Heart right ventricle (tissue), 16 donors: ENCODE measurements around the gene BBC3. TPM values are rescaled to one million over a fixed set of nuclear protein-coding genes. Genes with fewer than 3 reads are reported as not detected.
A peak's percentile ranks its signal among the peaks of the same experiment; 100 is the strongest.

Experiments used
- ATAC-seq, 8 donors: fragments of 200-7000 bp; cut with Tn5 transposase; one replicate each; pipeline ENCODE4 v1.9.1; 2020; ENCODE audit warnings: mild to moderate bottlenecking in 8 of 8, moderate library complexity in 8 of 8, moderate number of reproducible peaks in 1 of 8
- DNase-seq, 2 donors: peaks; one replicate each; pipeline ENCODE4 v3.0.0-alpha.2; 2020
- H3K27ac ChIP-seq, 10 donors: fragments of 200-600 bp; sonication (generic) in 2 of 10; one replicate each; pipeline versions ENCODE4 v1.5.0 to v1.8.0; 2020 to 2022; ENCODE audit warnings: mild to moderate bottlenecking in 3 of 10
- H3K27me3 ChIP-seq, 7 donors: fragments of 200-600 bp; one replicate each; pipeline ENCODE4 v1.8.0; 2021 to 2022; ENCODE audit warnings: mild to moderate bottlenecking in 2 of 7
- H3K36me3 ChIP-seq, 9 donors: fragments of 200-600 bp; sonication (generic) in 1 of 9; one replicate each; pipeline versions ENCODE4 v1.5.0 to v1.8.0; 2020 to 2022; ENCODE audit warnings: mild to moderate bottlenecking in 2 of 9
- H3K4me1 ChIP-seq, 9 donors: fragments of 200-600 bp; sonication (generic) in 1 of 9; one replicate each; pipeline versions ENCODE4 v1.5.0 to v1.8.0; 2020 to 2022; ENCODE audit warnings: mild to moderate bottlenecking in 4 of 9
- H3K4me3 ChIP-seq, 10 donors: fragments of 200-600 bp; sonication (generic) in 2 of 10; one replicate each; pipeline versions ENCODE4 v1.5.0 to v1.8.0; 2020 to 2022; ENCODE audit warnings: mild to moderate bottlenecking in 7 of 10, moderate library complexity in 2 of 10
- H3K9me3 ChIP-seq, 11 donors: fragments of 200-600 bp in 10 of 11; sonication (generic) in 2 of 11; one replicate each; pipeline versions ENCODE4 v1.5.0 to v1.8.0; 2013 to 2022; ENCODE audit warnings: mild to moderate bottlenecking in 2 of 11, control low read depth in 1 of 11, moderate library complexity in 1 of 11
- WGBS, 2 donors: extraction: QIAGEN DNeasy Blood & Tissue Kit; methylation state at CpG; one replicate each; pipeline ENCODE4 v1.1.7; 2013; ENCODE audit warnings: inconsistent platforms in 1 of 2; 5-methylcytosine and 5-hydroxymethylcytosine counted together
- intact Hi-C, 10 donors: fragments of 100-400 bp; cut with DNase I; formaldehyde crosslinking; loops; one replicate each; pipeline versions ENCODE4 v1.11.1 to v1.14.2; 2022
- polyA plus RNA-seq, 2 donors: library from polyadenylated mRNA; stranded (reverse); fragments of 200-250 nt; gene quantifications; one replicate each; pipeline ENCODE4 v1.2.3, GENCODE V29; 2013
- total RNA-seq, 10 donors: library from RNA; stranded (reverse); fragmentation: NEBNext Ultra II Directional in 3 of 10; extraction: Animal tissue kit (Norgen Biotek cat#: 25700) in 3 of 10; gene quantifications; one replicate each; pipeline versions ENCODE4 v1.2.1 to v1.2.4, GENCODE V29; 2021 to 2023
- TF ChIP-seq, protein P1 (sequence below), 9 donors: fragments of 200-600 bp; sonication (generic) in 2 of 9; IDR thresholded peaks; one replicate each; pipeline versions ENCODE4 v1.5.0 to v1.8.0; 2021 to 2022; ENCODE audit warnings: antibody characterized with exemption in 9 of 9, mild to moderate bottlenecking in 5 of 9, moderate library complexity in 1 of 9
- donor health status: Arrhythmogenic right ventricular cardiomyopathy.
- donor health status: ischemic (EF 13 %, LVEDD 7.1; RV severe dilation, severe dysfunction).
- donor health status: healthy with polysubstance abuse.
- donor health status: DM: no; HTN: yes; CAD: no.
- donor health status: DM: no; HTN: no; CAD: no.
- donor health status: ischemic (EF 25% LVEDD 6.9; RV normal size, moderate dysfunction).
- donor health status: ischemic (EF 25% LVEDD 5.7; RV mildly dilated, moderate dysfunction).
- donor health status: healthy.
- donor health status: DM: yes; HTN: yes; CAD: no.
- donor health status: Ischemic cardiomyopathy.
- donor health status: ischemic (EF 35%, LVEDD 5.7; RV mildly dilated, moderate dysfunction).
- donor health status: nonischemic (EF 11% LVEDD 7.7; RV severe dilation, severe dysfunction).
- donor health status: DM: yes; HTN: yes; CAD: no.
- donor health status: PGD.
- donor health status: ischemic (EF 29% LVEDD 5.4; RV normal size, mild dysfunction).
- donor health status: nonischemic (EF 23%, LVEDD 6.1; RV moderate dilation, normal function).

BBC3 gene
- total and polyA plus RNA-seq, 12 donors, result 2.4 to 6.0 (median 3.6) TPM

DNA sequence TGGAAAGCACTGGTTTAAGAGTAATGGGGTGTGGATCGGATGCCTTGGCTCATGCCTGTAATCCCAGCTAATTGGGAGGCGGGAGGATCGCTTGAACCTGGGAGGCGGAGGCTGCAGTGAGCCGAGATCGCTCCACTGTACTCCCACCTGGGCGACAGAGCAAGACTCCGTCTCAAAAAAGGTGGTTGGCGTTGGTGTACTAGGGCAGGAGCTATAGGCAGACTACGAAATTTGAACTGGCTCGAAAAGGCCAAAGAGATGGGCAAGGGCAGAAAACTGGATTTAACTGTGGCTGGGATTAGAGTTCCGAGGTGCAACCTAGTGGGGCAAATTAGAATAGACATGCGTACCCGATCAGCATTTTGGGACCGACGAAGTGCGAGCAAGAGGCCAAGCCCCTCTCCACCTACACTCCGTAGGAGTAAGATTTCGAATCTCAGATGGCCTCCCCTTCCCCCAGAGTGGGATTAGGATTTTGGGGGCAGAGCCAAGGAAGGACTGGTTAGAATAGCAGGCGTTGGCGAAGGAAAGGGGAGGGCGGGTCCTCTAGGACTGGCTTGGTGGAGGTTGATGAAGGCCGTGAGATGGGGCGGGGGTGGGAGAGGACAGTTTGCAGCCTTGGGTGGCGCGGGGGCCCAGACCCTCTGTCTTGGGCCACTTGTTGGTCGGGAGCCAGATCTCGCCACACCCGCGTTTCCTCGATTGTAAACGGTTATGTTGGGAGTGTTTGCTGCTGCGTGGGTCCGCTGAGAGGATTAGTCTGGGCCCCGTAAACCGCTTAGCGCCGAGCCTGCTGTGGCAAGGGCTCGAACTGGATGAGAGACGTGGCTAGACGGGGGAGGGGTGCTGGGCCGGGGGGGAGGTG is 41.7 kb upstream of the BBC3 start:
- H3K27ac ChIP-seq, result peak overlapping the region; percentile 81 to 99 (median 98)
- ATAC-seq (no peak), DNase-seq (peak in 1 of 2 donors; percentile 55)

DNA sequence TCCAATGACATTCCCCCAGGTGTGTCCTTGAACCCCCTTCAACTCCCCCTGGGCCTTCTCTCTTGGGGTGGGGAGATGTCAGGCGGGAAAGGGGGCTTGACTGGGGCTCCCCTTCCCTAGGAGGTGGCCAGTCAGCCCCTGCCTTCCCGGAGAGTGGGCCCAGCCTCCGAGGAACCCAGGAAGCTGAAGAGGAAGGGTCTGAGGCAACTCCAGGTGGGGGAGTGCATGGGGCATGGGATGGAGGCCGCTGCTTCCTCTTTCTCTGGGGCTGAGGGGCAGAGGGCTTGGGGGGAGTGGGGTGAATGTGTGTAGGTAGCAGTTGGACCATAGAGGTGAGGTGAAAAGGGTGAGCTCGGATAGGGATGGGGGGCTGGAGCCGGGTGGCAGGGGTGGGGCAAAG is 41.0 kb upstream of the BBC3 start:
- intact Hi-C loops, result no loop called here
- TF ChIP-seq, protein P1, sequence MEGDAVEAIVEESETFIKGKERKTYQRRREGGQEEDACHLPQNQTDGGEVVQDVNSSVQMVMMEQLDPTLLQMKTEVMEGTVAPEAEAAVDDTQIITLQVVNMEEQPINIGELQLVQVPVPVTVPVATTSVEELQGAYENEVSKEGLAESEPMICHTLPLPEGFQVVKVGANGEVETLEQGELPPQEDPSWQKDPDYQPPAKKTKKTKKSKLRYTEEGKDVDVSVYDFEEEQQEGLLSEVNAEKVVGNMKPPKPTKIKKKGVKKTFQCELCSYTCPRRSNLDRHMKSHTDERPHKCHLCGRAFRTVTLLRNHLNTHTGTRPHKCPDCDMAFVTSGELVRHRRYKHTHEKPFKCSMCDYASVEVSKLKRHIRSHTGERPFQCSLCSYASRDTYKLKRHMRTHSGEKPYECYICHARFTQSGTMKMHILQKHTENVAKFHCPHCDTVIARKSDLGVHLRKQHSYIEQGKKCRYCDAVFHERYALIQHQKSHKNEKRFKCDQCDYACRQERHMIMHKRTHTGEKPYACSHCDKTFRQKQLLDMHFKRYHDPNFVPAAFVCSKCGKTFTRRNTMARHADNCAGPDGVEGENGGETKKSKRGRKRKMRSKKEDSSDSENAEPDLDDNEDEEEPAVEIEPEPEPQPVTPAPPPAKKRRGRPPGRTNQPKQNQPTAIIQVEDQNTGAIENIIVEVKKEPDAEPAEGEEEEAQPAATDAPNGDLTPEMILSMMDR (IDR thresholded peaks at IDR 0.05), result no peak
- Histone ChIP-seq H3K27me3 (no peaks in the 10 kb centered on the region), H3K36me3 (peaks cover 0 to 54% (median 25%) of the 10 kb centered on the region in 9 donors), H3K4me1 (peaks cover 11 to 39% (median 32%) of the 10 kb centered on the region in 9 donors), H3K9me3 (no peaks in the 10 kb centered on the region), H3K4me3 (no peak overlapping the region), H3K27ac (peak overlapping the region in 2 of 10 donors; percentile 98 to 99)
- ATAC-seq (no peak), DNase-seq (no peak)
- 84% methylated on average over 6 of the region's 6 CpGs for WGBS, 2 donors

More for the DNA sequence above, 41.7 kb upstream of the BBC3 start:
- no peaks in the 10 kb centered on the region for H3K9me3 ChIP-seq
- TF ChIP-seq, protein P1 (IDR thresholded peaks at IDR 0.05), result no peak
- H3K4me1 ChIP-seq, result peaks cover 11 to 47% (median 39%) of the 10 kb centered on the region in 9 donors
- intact Hi-C loops, result loop anchor here in 4 of 10 donors (1.0 kb wide), 1 partner anchor 15 kb away; no protein-coding TSS in a partner anchor
- peak overlapping the region; percentile 57 to 84 (median 72) for H3K4me3 ChIP-seq
- H3K27me3 ChIP-seq, result no peaks in the 10 kb centered on the region
- 42 to 45% methylated on average over 42 of the region's 42 CpGs for WGBS, 2 donors
- H3K36me3 ChIP-seq, result peaks cover 0 to 46% (median 19%) of the 10 kb centered on the region in 9 donors

DNA sequence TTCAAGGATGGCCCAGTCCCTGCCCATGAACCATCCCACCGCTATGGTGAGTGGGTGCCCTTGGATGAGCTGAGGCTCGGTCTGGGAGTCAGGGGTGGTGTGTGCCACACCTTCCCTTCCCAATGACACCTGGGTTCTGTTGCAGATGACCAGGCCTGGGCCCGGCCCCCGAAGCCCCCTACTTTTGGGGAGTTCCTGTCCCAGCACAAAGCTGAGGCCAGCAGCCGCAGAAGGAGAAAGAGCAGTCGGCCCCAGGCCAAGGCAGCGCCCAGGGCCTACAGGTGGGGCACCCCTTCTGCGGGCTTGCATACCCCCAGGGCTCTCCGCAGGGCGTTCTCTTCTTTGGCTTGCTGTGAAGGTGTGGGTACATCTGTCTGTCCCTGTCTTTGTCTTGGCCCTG is 39.4 kb upstream of the BBC3 start:
- H3K4me1 ChIP-seq, result peaks cover 5 to 24% (median 17%) of the 10 kb centered on the region in 9 donors
- intact Hi-C loops, result no loop called here
- H3K27ac ChIP-seq, result no peak overlapping the region
- DNase-seq (no peak), ATAC-seq (no peak)
- H3K27me3 ChIP-seq, result no peaks in the 10 kb centered on the region
- no peak overlapping the region for H3K4me3 ChIP-seq
- TF ChIP-seq, protein P1 (IDR thresholded peaks at IDR 0.05), result no peak
- no peaks in the 10 kb centered on the region for H3K9me3 ChIP-seq
- WGBS, 2 donors, result 95 to 98% methylated on average over 10 of the region's 10 CpGs
- peaks cover 0 to 69% (median 35%) of the 10 kb centered on the region in 9 donors for H3K36me3 ChIP-seq

DNA sequence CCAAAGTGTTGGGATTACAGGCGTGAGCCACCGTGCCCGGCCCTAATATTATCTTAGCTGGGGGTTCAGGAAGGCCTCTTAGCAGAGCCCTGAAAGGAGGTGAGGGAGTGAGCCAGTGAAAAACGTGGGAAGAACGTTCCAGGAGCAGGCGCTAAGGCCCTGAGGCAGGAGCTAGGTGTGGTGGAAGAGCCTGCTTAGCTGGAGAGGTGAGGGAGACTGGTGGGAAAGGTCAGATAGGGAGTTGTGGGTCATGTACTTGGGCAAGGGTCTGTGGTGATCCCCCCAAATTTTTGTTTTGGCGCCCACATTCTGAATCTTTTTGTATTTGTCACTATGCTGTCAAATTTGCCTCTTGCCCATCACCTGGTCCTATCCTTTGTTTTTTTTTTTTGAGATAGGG is 38.6 kb upstream of the BBC3 start:
- ATAC-seq (no peak), DNase-seq (no peak)
- Histone ChIP-seq H3K36me3 (peaks cover 5 to 77% (median 42%) of the 10 kb centered on the region in 9 donors), H3K27me3 (no peaks in the 10 kb centered on the region), H3K9me3 (no peaks in the 10 kb centered on the region), H3K4me1 (peaks cover 0 to 19% (median 12%) of the 10 kb centered on the region in 9 donors), H3K27ac (no peak overlapping the region), H3K4me3 (no peak overlapping the region)
- WGBS, 2 donors, result 91% methylated on average over 7 of the region's 7 CpGs
- intact Hi-C loops, result no loop called here
- TF ChIP-seq, protein P1 (IDR thresholded peaks at IDR 0.05), result no peak
